HepG2 (cell line): ENCODE measurements around the gene FITM1. TPM values are rescaled to one million over a fixed set of nuclear protein-coding genes. Genes with fewer than 3 reads are reported as not detected.

Experiments
- CHD4 ChIP-seq: fragments of 200-600 bp; sonication (generic); IDR thresholded peaks from 2 replicates; pipeline ENCODE4 v1.7.0; 2017; ENCODE audit warnings: mild to moderate bottlenecking, low read length, borderline replicate concordance
- MLXIP ChIP-seq: sonication (generic); formaldehyde crosslinking; IDR thresholded peaks from 2 replicates; pipeline ENCODE4 v1.9.0; 2021; ENCODE audit warnings: missing genetic modification reagents, borderline replicate concordance
- ONECUT2 ChIP-seq: sonication (generic); formaldehyde crosslinking; IDR thresholded peaks from 2 replicates; pipeline ENCODE4 v1.4.0; 2020; ENCODE audit warnings: missing genetic modification reagents
- SP4 ChIP-seq: sonication (generic); formaldehyde crosslinking; IDR thresholded peaks from 2 replicates; pipeline ENCODE4 v1.8.1; 2023; ENCODE audit warnings: mild to moderate bottlenecking, missing genetic modification reagents
- SSRP1 ChIP-seq: IDR thresholded peaks from 2 replicates; pipeline ENCODE4 v1.6.1; 2016; ENCODE audit warnings: control low read depth
- STAT6 ChIP-seq: sonication (generic); formaldehyde crosslinking; IDR thresholded peaks from 2 replicates; pipeline ENCODE4 v1.4.0; 2020; ENCODE audit warnings: missing genetic modification reagents, mild to moderate bottlenecking, borderline replicate concordance
- TEAD3 ChIP-seq: optimal IDR thresholded peaks from 2 replicates; pipeline ENCODE3; 2016; ENCODE audit warnings: borderline replicate concordance
- ZBTB14 ChIP-seq: sonication (generic); formaldehyde crosslinking; IDR thresholded peaks from 2 replicates; pipeline ENCODE4 v1.4.0; 2020; ENCODE audit warnings: missing genetic modification reagents
- ZBTB38 ChIP-seq: sonication (generic); formaldehyde crosslinking; IDR thresholded peaks from 2 replicates; pipeline ENCODE4 v1.5.1; 2020; ENCODE audit warnings: mild to moderate bottlenecking, missing genetic modification reagents
- ZBTB8A ChIP-seq: sonication (generic); formaldehyde crosslinking; IDR thresholded peaks from 2 replicates; pipeline ENCODE4 v1.4.0; 2020; ENCODE audit warnings: mild to moderate bottlenecking, low read depth, missing genetic modification reagents, borderline replicate concordance
- ZFP82 ChIP-seq: sonication (generic); formaldehyde crosslinking; IDR thresholded peaks from 2 replicates; pipeline ENCODE4 v1.5.1; 2020; ENCODE audit warnings: mild to moderate bottlenecking, missing genetic modification reagents, borderline replicate concordance
- ZFP90 ChIP-seq: sonication (generic); formaldehyde crosslinking; IDR thresholded peaks from 2 replicates; pipeline ENCODE4 v1.8.0; 2022; ENCODE audit warnings: missing genetic modification reagents, mild to moderate bottlenecking, inconsistent platforms, borderline replicate concordance
- ZFYVE20 ChIP-seq: sonication (generic); formaldehyde crosslinking; IDR thresholded peaks from 2 replicates; pipeline ENCODE4 v1.8.0; 2023; ENCODE audit warnings: low read depth, mild to moderate bottlenecking, moderate library complexity, missing genetic modification reagents, borderline replicate concordance
- ZNF121 ChIP-seq: sonication (generic); formaldehyde crosslinking; IDR thresholded peaks from 2 replicates; pipeline ENCODE4 v1.5.0; 2020; ENCODE audit warnings: mild to moderate bottlenecking, missing genetic modification reagents
- ZNF317 ChIP-seq: sonication (generic); formaldehyde crosslinking; IDR thresholded peaks from 2 replicates; pipeline ENCODE4 v1.5.0; 2020; ENCODE audit warnings: mild to moderate bottlenecking, missing genetic modification reagents
- ZNF572 ChIP-seq: sonication (generic); formaldehyde crosslinking; IDR thresholded peaks from 2 replicates; pipeline ENCODE4 v1.5.1; 2020; ENCODE audit warnings: mild to moderate bottlenecking, missing genetic modification reagents
- ZNF780A ChIP-seq: sonication (generic); formaldehyde crosslinking; IDR thresholded peaks from 2 replicates; pipeline ENCODE4 v1.8.0; 2022; ENCODE audit warnings: mild to moderate bottlenecking, missing genetic modification reagents, moderate library complexity
- polyA plus RNA-seq, 8 experiments: library from polyadenylated mRNA; depleted of rRNA in 3 of 8; stranded (reverse) in 7 of 8; unstranded in 1 of 8; fragments of >200 nt; fragmentation: Illumina TruSeq in 4 of 8; extraction: Trizol in 4 of 8; gene quantifications; 2 replicates each; pipeline versions ENCODE4 v1.2.1 to v1.2.3, GENCODE V29; 2011 to 2016; ENCODE audit warnings: low read depth in 4 of 8, missing spikeins in 1 of 8, mixed read lengths in 1 of 8; ENCODE audit not compliant: insufficient read depth in 1 of 8
- total RNA-seq, 5 experiments: library from RNA; depleted of rRNA; stranded (reverse); fragments of >200 nt; fragmentation: Illumina TruSeq; extraction: Trizol; gene quantifications; 2 replicates each; pipeline ENCODE4 v1.2.3, GENCODE V29; 2016; ENCODE audit warnings: low read depth in 1 of 5
- TF ChIP-seq, protein P1 (sequence below): IDR thresholded peaks from 2 replicates; pipeline ENCODE4 v1.6.1; 2016; ENCODE audit warnings: low read depth, borderline replicate concordance
- TF ChIP-seq, protein P2 (sequence below): fragments of 450-650 bp; IDR thresholded peaks from 2 replicates; pipeline ENCODE4 v1.6.1; 2017; ENCODE audit warnings: mild to moderate bottlenecking

FITM1 gene
- total and polyA plus RNA-seq, 2 of the 13 experiments (the other 11 are each of a cell fraction or from before 2014, with no cell fraction given), result 2.7 to 5.8 TPM

GRCh38 chr14:24135834-24136683, 5.6 kb downstream of the FITM1 start, which contains the start of gene PSME1 (continued):
- no peak; the same call in 1 of the 2 replicates for TF ChIP-seq MLXIP
- TF ChIP-seq CHD4, result no peak
- no peak for TF ChIP-seq ZNF121 (CRISPR knock-in tag)
- TF ChIP-seq ZNF572 (CRISPR knock-in tag), result no peak
- peak; percentile 93 for TF ChIP-seq ZFP90
- no peak for TF ChIP-seq ZBTB8A (CRISPR knock-in tag)
- peak; percentile 83 for TF ChIP-seq ZBTB38 (CRISPR knock-in tag)
- TF ChIP-seq ZNF780A (CRISPR knock-in tag), result no peak
- TF ChIP-seq, protein P1, sequence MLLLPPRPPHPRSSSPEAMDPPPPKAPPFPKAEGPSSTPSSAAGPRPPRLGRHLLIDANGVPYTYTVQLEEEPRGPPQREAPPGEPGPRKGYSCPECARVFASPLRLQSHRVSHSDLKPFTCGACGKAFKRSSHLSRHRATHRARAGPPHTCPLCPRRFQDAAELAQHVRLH (CRISPR knock-in tag), result no peak
- TF ChIP-seq TEAD3 (CRISPR knock-in tag), result peak; percentile 62
- no peak for TF ChIP-seq STAT6 (CRISPR knock-in tag)
- TF ChIP-seq SP4 (CRISPR knock-in tag), result no peak
- peak; percentile 62 for TF ChIP-seq ZBTB14 (CRISPR knock-in tag)
- TF ChIP-seq, protein P2, sequence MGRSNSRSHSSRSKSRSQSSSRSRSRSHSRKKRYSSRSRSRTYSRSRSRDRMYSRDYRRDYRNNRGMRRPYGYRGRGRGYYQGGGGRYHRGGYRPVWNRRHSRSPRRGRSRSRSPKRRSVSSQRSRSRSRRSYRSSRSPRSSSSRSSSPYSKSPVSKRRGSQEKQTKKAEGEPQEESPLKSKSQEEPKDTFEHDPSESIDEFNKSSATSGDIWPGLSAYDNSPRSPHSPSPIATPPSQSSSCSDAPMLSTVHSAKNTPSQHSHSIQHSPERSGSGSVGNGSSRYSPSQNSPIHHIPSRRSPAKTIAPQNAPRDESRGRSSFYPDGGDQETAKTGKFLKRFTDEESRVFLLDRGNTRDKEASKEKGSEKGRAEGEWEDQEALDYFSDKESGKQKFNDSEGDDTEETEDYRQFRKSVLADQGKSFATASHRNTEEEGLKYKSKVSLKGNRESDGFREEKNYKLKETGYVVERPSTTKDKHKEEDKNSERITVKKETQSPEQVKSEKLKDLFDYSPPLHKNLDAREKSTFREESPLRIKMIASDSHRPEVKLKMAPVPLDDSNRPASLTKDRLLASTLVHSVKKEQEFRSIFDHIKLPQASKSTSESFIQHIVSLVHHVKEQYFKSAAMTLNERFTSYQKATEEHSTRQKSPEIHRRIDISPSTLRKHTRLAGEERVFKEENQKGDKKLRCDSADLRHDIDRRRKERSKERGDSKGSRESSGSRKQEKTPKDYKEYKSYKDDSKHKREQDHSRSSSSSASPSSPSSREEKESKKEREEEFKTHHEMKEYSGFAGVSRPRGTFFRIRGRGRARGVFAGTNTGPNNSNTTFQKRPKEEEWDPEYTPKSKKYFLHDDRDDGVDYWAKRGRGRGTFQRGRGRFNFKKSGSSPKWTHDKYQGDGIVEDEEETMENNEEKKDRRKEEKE, result no peak
- TF ChIP-seq ZFYVE20 (CRISPR knock-in tag), result no peak
- TF ChIP-seq ZFP82 (CRISPR knock-in tag), result no peak
- peak; percentile 73 for TF ChIP-seq ZNF317
- no peak; the same call in 1 of the 2 replicates for TF ChIP-seq ONECUT2 (CRISPR knock-in tag)
- TF ChIP-seq SSRP1 (CRISPR knock-in tag), result no peak
